ENCODE results near the gene WBP1L.

WBP1L gene

DNA sequence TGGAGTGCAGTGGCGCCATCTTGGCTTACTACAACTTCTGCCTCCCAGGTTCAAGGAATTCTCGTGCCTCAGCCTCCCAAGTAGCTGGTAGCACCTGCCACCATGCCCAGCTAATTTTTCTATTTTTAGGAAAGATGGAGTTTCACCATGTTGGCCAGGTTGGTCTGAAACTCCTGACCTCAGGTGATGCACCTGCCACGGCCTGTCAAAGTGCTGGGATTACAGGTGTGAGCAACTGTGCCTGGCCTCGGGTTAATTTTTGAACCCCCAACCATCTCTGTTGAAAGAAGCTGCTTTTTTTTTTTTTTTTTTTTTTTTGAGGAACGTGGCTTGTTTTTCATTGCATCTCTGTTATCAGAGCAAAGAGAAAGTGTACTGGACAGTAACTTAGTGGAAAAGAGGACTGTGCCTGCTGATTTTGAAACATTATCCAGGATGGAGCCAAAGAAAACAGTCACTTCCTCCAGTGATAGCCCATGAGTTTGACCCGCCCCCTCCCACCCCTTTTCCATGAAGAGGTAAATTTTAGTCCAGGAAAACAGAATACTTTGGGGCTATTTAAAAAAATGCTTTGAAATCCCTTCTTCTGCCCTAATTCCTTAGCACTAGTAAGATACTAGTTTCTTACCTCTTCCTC is 38.3 kb downstream of the WBP1L start:
- no peak for DNase-seq

DNA sequence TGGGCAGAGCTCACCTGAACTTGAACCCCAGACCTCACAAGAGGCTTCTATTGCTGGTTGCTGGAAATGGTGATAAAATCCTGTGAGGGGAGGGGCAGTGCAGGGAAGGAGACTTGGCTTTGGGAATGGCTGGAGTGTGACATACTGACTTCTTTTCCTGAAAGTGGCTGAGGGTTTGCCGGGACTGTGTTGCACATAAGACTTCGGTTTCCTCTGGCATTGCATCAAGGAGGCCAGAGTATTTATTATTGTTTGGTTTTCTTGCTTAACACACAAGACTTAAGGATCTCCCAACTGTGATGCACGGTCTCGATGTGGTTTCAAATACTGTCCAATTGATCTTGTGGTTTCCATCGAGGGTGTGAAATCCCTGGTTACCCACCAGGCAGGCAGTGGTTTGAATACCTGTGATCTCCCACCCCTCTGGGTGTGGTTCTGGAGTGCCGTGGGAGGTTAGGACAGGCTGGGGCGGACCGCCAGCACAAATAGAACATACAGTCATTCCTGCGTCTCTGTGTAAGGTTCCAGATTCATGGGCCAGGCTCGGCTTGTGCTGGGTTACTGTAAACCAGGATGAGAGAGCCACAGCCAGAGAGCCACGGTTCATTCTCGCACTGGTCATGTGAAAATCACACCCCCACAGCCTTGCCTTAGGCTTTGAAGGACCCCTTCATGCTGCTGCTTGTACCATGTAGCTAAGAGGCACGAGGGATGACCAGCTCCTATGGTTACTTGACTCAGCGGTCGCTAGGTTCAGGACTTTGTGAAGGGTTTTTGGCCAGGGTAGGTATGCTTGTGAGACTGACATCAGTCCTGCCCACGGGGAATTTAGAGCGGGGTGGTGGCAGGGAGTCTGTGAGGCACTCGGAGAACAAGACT is 39.2 kb downstream of the WBP1L start:
- no peak for DNase-seq

DNA sequence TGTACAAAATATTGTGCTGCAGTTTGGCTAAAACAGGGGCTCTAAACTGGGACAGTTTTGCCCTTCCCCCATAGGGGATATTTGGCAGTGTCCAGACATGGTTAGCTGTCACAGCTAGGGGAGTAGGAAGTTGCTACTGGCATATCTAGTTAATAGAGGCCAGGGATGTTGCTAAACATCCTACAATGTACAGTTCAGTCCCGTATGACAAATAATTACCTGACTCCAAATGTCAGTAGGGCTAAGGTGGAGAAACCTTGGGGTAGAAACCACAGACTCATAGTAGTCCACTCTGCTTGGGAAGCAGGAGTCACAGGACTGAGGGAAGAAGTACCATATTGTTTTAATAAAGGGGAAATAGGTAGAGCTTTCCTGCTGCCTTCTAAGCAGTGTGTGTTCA is 39.8 kb downstream of the WBP1L start:
- DNase-seq: no peak

DNA sequence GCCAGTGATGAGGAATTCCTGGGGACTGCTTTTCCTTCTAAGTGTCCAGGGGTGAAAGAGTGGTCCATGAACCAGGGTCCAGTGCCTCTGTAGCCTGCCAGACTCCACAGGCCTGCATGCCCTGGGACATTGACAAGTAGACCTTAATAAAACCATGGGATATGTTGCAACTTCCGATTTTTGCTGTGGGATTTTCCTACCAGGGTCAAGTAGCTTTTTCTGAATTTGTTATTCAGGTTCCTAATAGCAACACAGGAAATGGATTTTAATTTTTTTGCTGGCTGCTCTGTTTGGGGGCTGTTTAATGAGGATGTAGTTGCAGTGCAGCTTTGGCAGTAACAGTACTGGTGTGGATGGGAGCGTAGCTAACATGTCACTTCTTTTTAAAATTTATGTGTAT is 42.1 kb downstream of the WBP1L start:
- DNase-seq: no peak

DNA sequence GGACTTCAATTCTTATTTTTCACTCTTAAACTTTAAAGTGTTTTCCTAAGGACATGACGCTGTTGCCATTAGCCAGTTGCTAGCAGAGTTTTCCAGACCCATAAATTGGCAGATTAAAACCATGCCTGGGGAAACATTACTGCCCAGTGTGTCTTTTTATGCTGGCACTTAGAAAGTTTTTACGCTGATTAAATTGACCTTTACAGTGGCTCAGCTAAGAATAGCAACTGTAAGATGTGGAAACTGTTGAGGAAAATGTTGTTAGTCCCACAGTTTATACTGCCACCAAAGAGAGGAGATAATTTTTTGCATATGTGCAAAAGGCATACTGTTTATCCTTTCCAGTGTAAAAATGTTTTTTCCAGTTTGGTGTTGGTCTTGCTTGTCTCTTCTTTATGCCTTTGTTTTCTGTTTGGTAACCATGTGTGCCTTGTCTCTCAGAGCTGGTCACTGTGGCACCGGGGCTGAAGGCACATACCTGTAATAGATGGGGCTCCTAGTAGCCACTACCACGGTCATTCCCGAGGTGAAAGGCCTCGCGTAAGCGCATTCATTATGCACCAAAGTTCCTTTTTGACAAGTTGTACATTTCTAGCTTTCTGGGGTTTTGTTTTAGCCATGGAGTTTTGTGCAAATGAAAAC is 48.1 kb downstream of the WBP1L start:
- DNase-seq: no peak

DNA sequence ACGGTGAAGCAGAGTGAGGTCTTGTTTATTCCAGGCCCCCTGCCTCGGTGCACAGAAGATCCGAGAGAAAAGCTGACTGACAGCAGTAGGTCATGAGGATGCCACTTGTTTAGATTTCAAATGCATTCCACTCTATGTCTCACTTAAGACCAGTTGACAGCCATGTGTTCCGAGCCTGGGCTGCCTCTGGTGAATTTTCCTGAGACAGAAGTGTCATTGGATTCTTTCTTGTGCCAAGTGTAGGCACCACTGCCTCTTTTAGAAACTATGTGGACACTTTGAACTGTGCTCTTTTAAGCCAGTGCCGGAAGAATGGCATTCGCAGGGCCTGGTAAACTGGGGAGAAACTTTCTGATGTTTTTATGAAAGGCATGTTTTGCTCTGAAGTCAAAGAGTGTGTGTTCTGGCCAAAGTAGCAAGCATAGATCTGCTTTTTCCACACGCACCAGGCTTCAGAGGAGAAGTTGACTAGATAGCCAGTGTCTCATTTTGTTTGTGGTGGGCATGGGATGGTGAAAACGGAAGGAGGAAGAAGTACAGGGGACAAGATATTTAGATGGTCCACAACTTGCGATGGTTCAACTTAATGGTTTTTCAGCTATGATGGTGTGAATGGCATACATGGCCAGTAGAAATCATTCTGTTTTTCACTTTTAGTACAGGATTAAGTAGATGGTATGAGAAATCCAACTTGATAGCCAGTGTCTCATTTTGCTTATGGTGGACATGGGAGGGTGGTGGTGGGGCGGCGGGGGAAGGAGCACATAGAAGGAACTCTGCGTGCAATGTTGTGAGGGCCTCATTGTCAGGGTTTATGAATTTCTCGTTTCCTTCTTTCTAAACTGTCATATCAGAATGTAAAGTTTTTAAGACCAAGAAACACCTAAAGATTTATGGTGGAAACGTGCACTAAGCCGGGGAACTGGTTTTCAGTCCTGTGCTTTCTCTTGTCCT is 52.0 kb downstream of the WBP1L start:
- DNase-seq: no peak

DNA sequence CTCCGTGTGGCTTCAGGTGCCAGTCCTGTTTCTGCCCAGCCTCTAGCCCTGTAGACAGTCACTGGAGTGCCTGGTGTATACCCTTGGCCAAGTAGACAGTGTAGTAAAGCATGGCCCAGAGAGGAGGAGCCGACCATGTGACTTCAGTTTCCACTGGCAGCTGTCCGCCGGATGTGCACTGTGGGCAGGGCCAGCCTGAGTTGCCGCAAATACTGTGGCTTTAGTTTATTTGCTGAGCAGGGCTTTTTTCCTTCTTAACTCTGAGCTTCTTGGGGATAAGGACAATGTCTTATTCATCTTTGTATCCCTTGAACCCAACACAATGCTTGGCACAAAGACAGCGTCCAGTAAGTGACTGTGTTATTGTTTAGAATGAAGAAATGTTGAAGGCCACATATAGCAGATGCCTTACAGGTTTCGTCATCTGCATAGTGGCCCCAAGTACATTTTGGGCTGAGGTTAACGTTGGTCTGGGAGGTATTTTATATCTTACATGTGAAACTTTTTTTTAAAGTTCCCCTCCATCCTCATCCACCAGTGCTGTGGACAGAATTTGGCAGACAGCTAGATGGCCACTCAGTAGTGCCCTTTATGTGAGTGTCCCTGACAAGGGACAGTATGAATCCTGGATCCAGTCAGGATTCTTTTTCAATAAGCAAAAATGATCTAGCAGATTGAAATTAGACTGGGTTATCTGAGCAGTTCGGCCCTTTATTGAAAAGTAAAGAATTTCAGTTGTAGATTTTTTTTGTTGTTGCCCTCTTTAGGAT is 52.8 kb downstream of the WBP1L start:
- no peak for DNase-seq

DNA sequence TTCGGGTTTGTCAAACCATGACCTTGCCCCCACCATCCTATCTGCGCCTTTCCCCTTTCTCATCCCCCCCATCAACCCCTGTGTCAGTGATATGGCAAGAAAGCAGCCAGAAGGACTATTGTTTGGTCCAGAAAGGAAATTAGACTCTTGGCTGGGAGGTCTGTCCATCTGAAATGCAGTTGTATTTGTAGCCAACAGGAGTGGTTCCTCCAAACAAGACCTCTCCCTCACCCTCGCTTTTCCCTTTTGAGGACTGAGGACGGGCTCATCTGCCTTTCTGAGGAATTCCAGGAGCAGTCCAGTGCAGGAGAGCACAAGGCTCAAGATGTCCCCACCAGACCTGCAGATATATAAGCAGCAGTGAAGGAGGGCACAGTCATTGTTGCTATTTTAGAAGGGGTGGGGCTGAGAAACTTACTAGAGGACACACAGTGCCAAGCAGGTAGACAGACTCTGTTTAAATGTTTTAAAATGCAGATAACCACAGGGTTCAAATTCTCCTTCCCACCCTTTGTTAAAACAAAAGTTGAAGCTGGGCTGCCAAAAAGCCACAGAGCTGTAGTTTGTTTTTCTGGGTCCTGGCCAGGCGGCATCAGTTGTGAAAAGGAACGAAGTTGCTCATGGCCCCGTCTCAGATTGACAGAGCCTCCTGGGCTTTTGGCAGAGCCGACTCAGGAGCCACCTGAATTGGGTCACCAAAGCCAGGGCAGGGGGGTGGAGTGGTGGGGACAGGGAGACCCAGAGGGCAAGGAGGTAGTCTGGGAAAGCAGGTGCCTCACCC is 56.1 kb downstream of the WBP1L start:
- DNase-seq: no peak

DNA sequence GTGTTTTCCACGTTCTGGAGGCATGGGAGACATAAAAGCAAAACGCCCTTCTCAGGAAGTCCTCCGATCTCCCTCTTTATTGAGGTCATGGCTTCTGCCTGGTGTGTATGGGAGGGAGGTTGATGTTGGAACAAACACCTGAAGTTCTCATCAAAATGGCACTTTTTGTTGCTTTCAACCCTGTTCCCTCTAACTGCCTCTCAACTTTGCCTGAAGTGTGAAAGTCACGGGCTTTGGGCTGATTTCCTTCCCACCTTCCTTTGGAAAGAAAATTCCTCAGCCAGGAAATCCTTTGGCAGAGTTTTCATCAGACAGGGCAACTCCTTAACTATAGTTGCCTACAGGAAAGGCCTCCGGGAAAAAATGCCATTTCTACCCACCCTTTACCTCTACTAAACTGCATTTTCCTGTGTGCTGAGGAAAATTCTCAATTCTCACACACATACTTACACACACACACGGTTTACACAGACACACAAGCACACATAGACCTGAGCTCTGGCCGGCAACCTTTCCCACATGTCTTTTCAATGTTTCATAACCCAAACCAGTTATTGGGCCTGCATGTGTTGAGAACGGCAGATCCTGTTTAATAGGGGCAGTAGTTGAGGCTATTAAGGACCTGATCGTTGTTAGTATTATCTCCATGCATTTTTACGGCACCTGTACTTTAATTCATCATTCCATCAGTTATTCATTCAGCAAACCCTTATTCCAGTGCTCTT is 57.0 kb downstream of the WBP1L start:
- no peak for DNase-seq

DNA sequence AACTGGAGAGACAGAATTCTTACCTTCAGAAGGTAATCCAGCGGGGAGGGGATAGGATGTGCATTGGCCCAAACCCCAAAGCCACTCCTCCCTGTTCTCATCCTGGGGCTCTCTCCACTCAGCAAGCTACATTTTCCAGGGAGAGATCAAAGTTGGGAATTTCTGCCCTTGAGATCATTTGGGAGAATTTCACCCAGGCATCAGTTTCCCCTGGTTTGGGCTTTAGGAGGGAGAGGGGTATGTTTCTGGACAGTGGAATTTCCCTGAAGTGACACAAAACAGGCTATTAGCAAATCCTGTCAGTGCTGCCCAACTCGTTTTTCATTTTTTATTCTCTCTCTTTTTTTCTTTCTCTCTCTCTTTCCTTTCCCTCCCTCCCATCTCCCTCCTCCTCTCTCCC is 57.7 kb downstream of the WBP1L start:
- no peak for DNase-seq

DNA sequence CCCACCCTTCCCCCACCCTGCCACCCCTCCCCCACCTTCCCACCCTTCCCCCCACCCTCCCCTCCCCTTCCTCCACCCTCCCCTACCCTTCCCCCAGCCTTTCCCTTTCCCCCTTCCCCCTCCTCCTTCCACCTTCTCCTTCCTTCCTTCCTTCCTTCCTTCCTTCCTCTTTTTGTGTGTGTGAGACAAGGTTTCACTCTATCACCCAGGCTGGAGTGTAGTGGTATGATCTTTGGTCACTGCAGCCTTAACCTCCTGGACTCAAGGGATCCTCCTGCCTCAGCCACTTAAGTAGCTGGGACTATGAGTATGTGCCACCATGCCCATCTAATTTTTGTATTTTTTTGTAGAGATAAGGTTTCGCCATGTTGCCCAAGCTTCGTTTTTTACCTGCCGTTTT is 58.2 kb downstream of the WBP1L start:
- DNase-seq: no peak

DNA sequence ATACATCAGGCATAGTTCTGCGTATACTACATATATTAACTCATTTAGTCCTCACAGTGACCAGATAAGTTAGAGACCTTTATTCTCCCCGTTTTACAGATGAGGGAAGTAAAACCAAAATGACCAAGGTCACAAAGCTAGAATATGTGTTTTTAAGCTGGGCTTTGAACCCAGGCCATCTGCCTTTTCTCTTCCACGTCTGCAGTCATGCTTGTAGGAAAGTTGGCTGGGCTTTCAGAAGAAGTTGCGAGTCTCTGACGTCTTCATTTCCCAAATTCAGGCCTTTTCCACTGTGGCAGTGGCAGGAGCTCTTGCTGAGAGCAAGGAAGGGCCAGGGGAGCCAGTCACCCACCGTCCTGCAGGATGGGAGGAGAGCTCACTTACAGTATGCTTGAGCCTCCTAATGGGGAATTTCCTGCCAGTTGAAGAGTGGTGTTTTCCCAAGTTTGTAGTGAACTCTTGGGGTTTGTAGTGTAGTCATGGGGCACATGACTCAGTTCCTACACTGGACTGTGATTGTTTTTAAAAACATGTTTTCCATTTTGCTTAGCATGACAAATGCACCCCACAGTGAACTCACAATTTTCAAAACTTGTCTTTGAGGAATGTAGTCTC is 59.3 kb downstream of the WBP1L start:
- no peak for DNase-seq

DNA sequence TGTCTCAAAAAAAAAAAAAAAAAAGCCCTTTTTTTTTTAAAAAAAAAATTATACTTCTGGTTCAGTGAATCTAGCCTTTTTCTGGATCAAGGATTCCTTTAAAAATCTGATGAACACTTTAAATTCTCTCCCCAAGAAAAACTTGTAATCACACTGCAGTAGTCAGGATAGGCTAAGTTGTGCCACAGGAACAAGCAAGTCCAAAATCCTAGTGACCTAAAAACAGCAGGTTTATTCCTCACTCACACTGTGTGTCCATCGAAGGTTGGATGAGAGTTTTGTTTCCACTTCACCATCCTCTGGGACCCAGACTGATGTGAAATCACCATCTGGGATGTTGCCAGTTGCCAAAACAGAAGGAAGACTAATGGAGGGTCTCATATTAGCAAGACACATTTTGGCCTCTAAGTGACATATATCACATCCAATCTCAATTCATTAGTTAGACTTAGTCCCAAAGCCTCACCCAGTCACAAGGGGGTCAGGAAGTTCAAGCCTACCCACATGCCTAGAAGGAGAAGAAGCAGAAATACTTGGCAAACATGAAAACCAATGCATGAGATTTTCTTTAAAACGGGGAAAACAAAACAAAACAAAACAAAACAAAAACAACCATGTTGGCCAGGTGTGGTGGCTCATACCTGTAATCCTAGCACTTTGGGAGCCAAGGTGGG is 60.8 kb downstream of the WBP1L start:
- DNase-seq: no peak

DNA sequence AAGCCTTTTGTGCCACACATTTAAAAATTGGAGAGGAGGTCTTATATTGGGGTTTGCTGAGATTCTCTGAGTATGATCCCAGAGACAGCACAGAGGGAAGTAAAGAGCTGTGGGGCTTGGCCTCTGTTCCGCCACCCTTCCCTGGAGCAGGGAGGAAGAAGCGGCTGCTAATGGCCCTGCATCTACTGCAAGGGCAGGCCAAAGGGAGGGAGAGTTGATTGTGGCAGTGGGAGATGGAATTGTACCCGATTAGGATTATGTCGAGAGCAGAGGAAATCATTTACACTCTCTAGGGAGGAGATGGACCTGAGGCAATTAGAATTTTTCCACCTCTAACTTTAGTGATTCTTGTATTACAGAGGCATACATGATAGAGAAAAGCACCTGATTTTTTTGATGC is 64.6 kb downstream of the WBP1L start:
- DNase-seq: no peak

DNA sequence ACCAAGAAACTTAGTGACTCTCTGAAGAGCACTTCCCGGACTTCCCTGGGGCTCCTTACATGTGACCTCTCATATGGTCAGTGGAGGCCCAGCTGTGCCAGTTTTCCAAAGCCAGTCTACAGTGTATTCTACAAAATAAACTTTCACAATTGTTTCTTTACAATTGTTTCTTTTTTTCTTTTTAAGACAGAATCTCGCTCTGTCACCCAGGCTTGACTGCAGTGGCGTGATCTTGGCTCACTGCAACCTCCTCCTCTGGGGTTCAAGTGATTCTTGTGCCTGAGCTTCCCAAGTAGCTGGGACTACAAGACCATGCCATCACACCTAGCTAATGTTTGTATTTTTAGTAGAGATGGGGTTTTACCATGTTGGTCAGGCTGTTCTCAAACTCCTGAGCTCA is 67.6 kb downstream of the WBP1L start:
- no peak for DNase-seq

DNA sequence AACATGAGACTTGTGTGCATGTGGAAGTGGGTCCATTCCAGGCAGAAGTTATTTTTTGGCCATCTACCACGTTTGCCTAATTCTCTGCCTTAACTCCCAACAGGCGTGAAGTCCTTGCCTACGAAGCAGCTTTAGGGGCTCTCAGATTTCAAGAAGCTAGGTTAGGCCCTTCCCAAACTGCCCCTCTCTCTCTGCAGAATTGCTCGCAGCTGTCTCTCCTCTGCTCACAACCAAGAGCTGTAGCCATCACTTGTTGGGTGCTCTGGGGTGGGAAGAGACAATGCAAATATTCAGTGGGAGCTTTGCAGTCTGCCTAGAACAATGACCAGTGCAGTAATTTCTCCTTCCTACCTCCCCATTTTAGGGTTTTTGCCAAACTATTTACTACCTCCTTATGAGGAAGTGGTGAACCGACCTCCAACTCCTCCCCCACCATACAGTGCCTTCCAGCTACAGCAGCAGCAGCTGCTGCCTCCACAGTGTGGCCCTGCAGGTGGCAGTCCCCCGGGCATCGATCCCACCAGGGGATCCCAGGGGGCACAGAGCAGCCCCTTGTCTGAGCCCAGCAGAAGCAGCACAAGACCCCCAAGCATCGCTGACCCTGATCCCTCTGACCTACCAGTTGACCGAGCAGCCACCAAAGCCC is 68.6 kb downstream of the WBP1L start:
- DNase-seq: no peak

DNA sequence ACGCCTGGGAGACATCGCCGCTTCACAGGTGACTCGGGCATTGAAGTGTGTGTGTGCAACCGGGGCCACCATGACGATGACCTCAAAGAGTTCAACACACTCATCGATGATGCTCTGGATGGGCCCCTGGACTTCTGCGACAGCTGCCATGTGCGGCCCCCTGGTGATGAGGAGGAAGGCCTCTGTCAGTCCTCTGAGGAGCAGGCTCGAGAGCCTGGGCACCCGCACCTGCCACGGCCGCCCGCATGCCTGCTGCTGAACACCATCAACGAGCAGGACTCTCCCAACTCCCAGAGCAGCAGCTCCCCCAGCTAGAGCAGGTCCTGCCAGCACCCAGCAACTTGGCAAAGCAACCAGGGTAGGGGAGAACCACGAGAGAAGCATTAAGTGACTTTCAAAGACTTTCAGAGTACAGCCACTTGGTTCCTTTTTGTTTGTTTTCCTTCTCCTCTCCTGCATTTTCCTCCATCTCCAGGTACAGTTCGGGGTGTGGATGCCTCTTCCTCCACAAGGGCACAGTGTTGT is 69.3 kb downstream of the WBP1L start:
- no peak for DNase-seq

DNA sequence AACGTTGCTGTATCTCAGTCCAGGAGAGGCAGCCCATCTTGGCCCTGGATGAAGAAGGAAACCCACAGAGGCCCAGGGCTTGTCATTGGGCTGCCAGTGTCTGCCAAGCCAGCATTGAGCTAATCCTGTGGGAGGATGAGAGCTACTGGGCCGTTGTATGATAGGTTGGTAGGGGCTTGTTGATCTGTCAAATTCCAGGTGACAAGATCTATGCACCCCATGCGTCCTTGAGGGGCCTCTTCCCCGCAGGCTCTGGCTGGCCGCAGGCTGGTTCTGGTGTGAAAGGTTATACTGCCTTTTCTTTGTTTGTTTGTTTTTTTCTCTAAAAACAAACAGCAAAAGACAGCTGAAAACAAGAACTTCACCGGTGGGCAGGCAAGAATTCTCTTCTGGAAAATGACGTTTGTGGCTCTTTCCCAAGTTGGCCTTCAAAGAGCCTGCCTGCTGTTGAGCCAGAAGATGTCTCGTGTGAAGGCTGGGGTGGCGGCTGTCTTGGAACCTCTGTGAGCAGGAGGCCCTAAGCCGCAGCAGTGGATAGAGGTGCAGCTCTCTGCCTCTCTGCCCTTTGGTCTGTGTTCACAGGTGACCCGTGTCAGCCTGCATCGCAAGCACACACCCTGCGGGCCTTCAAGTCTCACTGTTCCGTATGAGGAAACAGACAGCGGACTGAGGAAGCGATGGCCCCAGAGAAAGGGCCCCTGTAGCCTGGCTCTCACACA is 70.1 kb downstream of the WBP1L start:
- no peak for DNase-seq
